Calu3 (cell line): ENCODE results near the gene C9. TPM values are rescaled to one million over a fixed set of nuclear protein-coding genes. Genes with fewer than 3 reads are reported as not detected.
A peak's percentile ranks its signal among the peaks of the same experiment; 100 is the strongest.

Experiments
- BruUV-seq: library from RNA; stranded (reverse); fragments of 400-500 nt; replicated peaks from 2 replicates; lab custom pipeline; 2021; lab: Mats Ljungman, UMichigan
- CTCF ChIA-PET: fragments of 300-600 bp; sonication (Branson Sonifier 250); formaldehyde crosslinking; loops from one replicate; lab custom pipeline; 2022; ENCODE audit warnings: antibody characterized with exemption; lab: Charles Lee
- DNase-seq: peaks from one replicate; pipeline ENCODE4 v3.0.0; 2022
- H3K27ac Mint-ChIP-seq: one replicate; pipeline ENCODE4 v1.8.0; 2022; ENCODE audit warnings: mixed read lengths; ENCODE audit not compliant: unreplicated experiment
- H3K27me3 Mint-ChIP-seq: one replicate; pipeline ENCODE4 v1.8.0; 2022; ENCODE audit warnings: mixed read lengths; ENCODE audit not compliant: unreplicated experiment
- H3K36me3 Mint-ChIP-seq: one replicate; pipeline ENCODE4 v1.8.0; 2022; ENCODE audit warnings: mild to moderate bottlenecking, moderate library complexity, mixed read lengths; ENCODE audit not compliant: insufficient read depth, unreplicated experiment
- H3K4me1 Mint-ChIP-seq: one replicate; pipeline ENCODE4 v1.8.0; 2022; ENCODE audit warnings: mild to moderate bottlenecking, low read depth, mixed read lengths; ENCODE audit not compliant: unreplicated experiment
- H3K4me3 Mint-ChIP-seq: one replicate; pipeline ENCODE4 v1.8.0; 2022; ENCODE audit warnings: mild to moderate bottlenecking, low read depth, moderate library complexity, mixed read lengths; ENCODE audit not compliant: unreplicated experiment
- H3K9me3 Mint-ChIP-seq: one replicate; pipeline ENCODE4 v1.8.0; 2022; ENCODE audit warnings: low read depth, mixed read lengths; ENCODE audit not compliant: unreplicated experiment
- intact Hi-C: fragments of 100-400 bp; cut with micrococcal nuclease; formaldehyde crosslinking; loops from one replicate; pipeline ENCODE4 v1.10.0; 2022; ENCODE audit not compliant: unreplicated experiment
- total RNA-seq: library from RNA; stranded (reverse); gene quantifications from 2 replicates; pipeline ENCODE4 v1.2.3, GENCODE V29; 2022
- TF ChIP-seq, protein P1 (sequence below): fragments of 200-600 bp; IDR thresholded peaks from one replicate; pipeline ENCODE4 v1.8.0; 2022; ENCODE audit warnings: antibody characterized with exemption; ENCODE audit not compliant: unreplicated experiment

The C9 gene
- total RNA-seq, 1 experiment from 2014 or later, result not detected

- H3K9me3 Mint-ChIP-seq, result peaks cover 6% of the 10 kb centered on the region
- TF ChIP-seq, protein P1, sequence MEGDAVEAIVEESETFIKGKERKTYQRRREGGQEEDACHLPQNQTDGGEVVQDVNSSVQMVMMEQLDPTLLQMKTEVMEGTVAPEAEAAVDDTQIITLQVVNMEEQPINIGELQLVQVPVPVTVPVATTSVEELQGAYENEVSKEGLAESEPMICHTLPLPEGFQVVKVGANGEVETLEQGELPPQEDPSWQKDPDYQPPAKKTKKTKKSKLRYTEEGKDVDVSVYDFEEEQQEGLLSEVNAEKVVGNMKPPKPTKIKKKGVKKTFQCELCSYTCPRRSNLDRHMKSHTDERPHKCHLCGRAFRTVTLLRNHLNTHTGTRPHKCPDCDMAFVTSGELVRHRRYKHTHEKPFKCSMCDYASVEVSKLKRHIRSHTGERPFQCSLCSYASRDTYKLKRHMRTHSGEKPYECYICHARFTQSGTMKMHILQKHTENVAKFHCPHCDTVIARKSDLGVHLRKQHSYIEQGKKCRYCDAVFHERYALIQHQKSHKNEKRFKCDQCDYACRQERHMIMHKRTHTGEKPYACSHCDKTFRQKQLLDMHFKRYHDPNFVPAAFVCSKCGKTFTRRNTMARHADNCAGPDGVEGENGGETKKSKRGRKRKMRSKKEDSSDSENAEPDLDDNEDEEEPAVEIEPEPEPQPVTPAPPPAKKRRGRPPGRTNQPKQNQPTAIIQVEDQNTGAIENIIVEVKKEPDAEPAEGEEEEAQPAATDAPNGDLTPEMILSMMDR, result no peak
Observed at GRCh38 chr5:39361306-39361705, 3.0 kb downstream of the C9 start.

DNA sequence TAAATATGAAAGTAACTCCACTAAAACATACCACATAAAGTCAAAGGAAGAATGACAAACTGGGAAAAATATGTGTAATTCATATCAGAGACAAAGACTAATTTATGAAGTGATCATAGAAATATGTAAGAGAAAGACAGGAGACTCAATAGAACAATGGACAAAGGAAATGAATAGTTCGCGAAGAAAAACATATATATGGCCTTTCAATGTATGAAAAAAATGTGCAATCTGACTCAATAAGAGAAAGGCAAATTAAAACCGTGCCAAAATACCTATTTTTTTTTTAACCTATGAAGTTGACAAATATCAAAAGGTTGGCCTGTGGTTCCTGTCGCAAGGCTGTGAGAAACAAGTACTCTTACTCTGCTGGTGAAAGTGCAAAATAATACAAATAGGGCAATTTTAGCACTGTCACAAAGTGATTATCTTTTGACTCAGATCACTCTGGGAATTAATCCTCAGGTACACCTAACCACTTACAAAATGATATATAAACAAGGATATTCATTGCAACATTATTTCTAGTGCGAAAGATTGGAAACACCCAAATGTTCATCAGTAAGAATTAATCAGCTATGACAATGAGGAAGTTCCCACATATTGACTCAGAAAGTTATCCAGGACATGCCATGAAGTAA, 3.7 kb downstream of the C9 start:
- H3K4me3 Mint-ChIP-seq, result peak overlapping the region; percentile 42
- H3K9me3 Mint-ChIP-seq, result peaks cover 6% of the 10 kb centered on the region
- CTCF ChIA-PET, result interaction anchor here (0.5 to 1.4 kb wide), 6 partner anchors 16 to 393 kb away, joined by 3 to 6 read pairs (median 3); partner anchors contain the start of gene DAB2
- TF ChIP-seq, protein P1, result no peak
- peaks cover 29% of the 10 kb centered on the region for H3K4me1 Mint-ChIP-seq
- H3K27me3 Mint-ChIP-seq, result no peaks in the 10 kb centered on the region
- DNase-seq, result no peak
- peaks cover 6% of the 10 kb centered on the region for H3K36me3 Mint-ChIP-seq
- intact Hi-C loops, result loop anchor here (2.0 kb wide), 1 partner anchor 66 kb away; no protein-coding TSS in a partner anchor
- no TSS peak for BruUV-seq
- peak overlapping the region; percentile 95 for H3K27ac Mint-ChIP-seq

More at GRCh38 chr5:39361306-39361705, 3.0 kb downstream of the C9 start:
- peaks cover 26% of the 10 kb centered on the region for H3K4me1 Mint-ChIP-seq
- peak overlapping the region; percentile 95 for H3K27ac Mint-ChIP-seq
- intact Hi-C loops, result loop anchor here (2.0 kb wide), 1 partner anchor 67 kb away; no protein-coding TSS in a partner anchor
- H3K36me3 Mint-ChIP-seq, result peaks cover 6% of the 10 kb centered on the region
- DNase-seq, result no peak
- no peaks in the 10 kb centered on the region for H3K27me3 Mint-ChIP-seq
- CTCF ChIA-PET, result interaction anchor here (0.5 to 1.4 kb wide), 4 partner anchors 15 to 393 kb away, joined by 3 to 6 read pairs (median 3); partner anchors contain the start of gene DAB2
- no TSS peak for BruUV-seq
- H3K4me3 Mint-ChIP-seq, result no peak overlapping the region

GRCh38 chr5:39356263-39356662, 8.0 kb downstream of the C9 start:
- H3K9me3 Mint-ChIP-seq, result peaks cover 11% of the 10 kb centered on the region
- no peak overlapping the region for H3K27ac Mint-ChIP-seq
- DNase-seq, result no peak
- CTCF ChIA-PET, result no interaction called here
- no peaks in the 10 kb centered on the region for H3K27me3 Mint-ChIP-seq
- H3K4me3 Mint-ChIP-seq, result no peak overlapping the region
- no TSS peak for BruUV-seq
- H3K36me3 Mint-ChIP-seq, result peaks cover 6% of the 10 kb centered on the region
- intact Hi-C loops, result no loop called here
- H3K4me1 Mint-ChIP-seq, result peaks cover 29% of the 10 kb centered on the region
- TF ChIP-seq, protein P1, result no peak

GRCh38 chr5:39355324-39355723, 9.0 kb downstream of the C9 start:
- no TSS peak for BruUV-seq
- no peak for DNase-seq
- peaks cover 19% of the 10 kb centered on the region for H3K4me1 Mint-ChIP-seq
- H3K4me3 Mint-ChIP-seq, result no peak overlapping the region
- peak overlapping the region; percentile 3 for H3K27ac Mint-ChIP-seq
- H3K9me3 Mint-ChIP-seq, result peaks cover 11% of the 10 kb centered on the region
- no peaks in the 10 kb centered on the region for H3K27me3 Mint-ChIP-seq
- intact Hi-C loops, result no loop called here
- CTCF ChIA-PET, result no interaction called here
- TF ChIP-seq, protein P1, result no peak
- H3K36me3 Mint-ChIP-seq, result no peaks in the 10 kb centered on the region
